ENCODE results near the gene KANK2.

The KANK2 gene

GRCh38 chr19:11172576-11172975 is 24.8 kb downstream of the KANK2 start:
- Histone ChIP-seq H3K4me3 (ENCODE audit: low read length) (no peak overlapping the region), H4K20me1 (ENCODE audit: insufficient read depth, low read length) (no peaks in the 10 kb centered on the region), H3K4me1 (ENCODE audit: low read length) (no peaks in the 10 kb centered on the region), H2AFZ (ENCODE audit: low read depth, low read length) (no peak overlapping the region), H3K4me2 (ENCODE audit: low read length) (no peak overlapping the region), H3K9me3 (ENCODE audit: insufficient read depth, low read length) (no peaks in the 10 kb centered on the region), H3K27me3 (ENCODE audit: low read depth, low read length) (no peaks in the 10 kb centered on the region), H3K79me2 (ENCODE audit: low read length) (no peaks in the 10 kb centered on the region), H3K9ac (ENCODE audit: low read length) (no peak overlapping the region), H3K36me3 (replicated peaks; ENCODE audit: low read depth, low read length) (peaks cover 4% of the 10 kb centered on the region), H3K27ac (ENCODE audit: low read length) (no peak overlapping the region)
- TF ChIP-seq CTCF (IDR thresholded peaks at IDR 0.05; ENCODE audit: low read depth, low read length) = no peak
- TF ChIP-seq EZH2phosphoT487 (IDR thresholded peaks at IDR 0.05; ENCODE audit: low read depth) = no peak

- H3K79me2 ChIP-seq (ENCODE audit: low read length) = no peaks in the 10 kb centered on the region
- H3K27ac ChIP-seq (ENCODE audit: low read length) = no peak overlapping the region
- no peak overlapping the region for H3K4me3 ChIP-seq (ENCODE audit: low read length)
- TF ChIP-seq CTCF (IDR thresholded peaks at IDR 0.05; ENCODE audit: low read depth, low read length) = no peak
- no peak for TF ChIP-seq EZH2phosphoT487 (IDR thresholded peaks at IDR 0.05; ENCODE audit: low read depth)
- no peaks in the 10 kb centered on the region for H4K20me1 ChIP-seq (ENCODE audit: insufficient read depth, low read length)
- no peaks in the 10 kb centered on the region for H3K9me3 ChIP-seq (ENCODE audit: insufficient read depth, low read length)
- no peak overlapping the region for H3K9ac ChIP-seq (ENCODE audit: low read length)
- H3K27me3 ChIP-seq (ENCODE audit: low read depth, low read length) = no peaks in the 10 kb centered on the region
- peaks cover 4% of the 10 kb centered on the region for H3K36me3 ChIP-seq (replicated peaks; ENCODE audit: low read depth, low read length)
- H3K4me1 ChIP-seq (ENCODE audit: low read length) = no peaks in the 10 kb centered on the region
- no peak overlapping the region for H2AFZ ChIP-seq (ENCODE audit: low read depth, low read length)
- H3K4me2 ChIP-seq (ENCODE audit: low read length) = no peak overlapping the region
These were observed 26.2 kb downstream of the KANK2 start for GRCh38 chr19:11171144-11171543.

- H3K79me2 ChIP-seq (ENCODE audit: low read length) = no peaks in the 10 kb centered on the region
- no peak overlapping the region for H3K4me2 ChIP-seq (ENCODE audit: low read length)
- H3K36me3 ChIP-seq (replicated peaks; ENCODE audit: low read depth, low read length) = peaks cover 4% of the 10 kb centered on the region
- no peaks in the 10 kb centered on the region for H3K4me1 ChIP-seq (ENCODE audit: low read length)
- no peak overlapping the region for H2AFZ ChIP-seq (ENCODE audit: low read depth, low read length)
- TF ChIP-seq CTCF (IDR thresholded peaks at IDR 0.05; ENCODE audit: low read depth, low read length) (no peak), EZH2phosphoT487 (IDR thresholded peaks at IDR 0.05; ENCODE audit: low read depth) (no peak)
- H3K9me3 ChIP-seq (ENCODE audit: insufficient read depth, low read length) = no peaks in the 10 kb centered on the region
- H4K20me1 ChIP-seq (ENCODE audit: insufficient read depth, low read length) = no peaks in the 10 kb centered on the region
- H3K27me3 ChIP-seq (ENCODE audit: low read depth, low read length) = no peaks in the 10 kb centered on the region
- no peak overlapping the region for H3K27ac ChIP-seq (ENCODE audit: low read length)
- H3K9ac ChIP-seq (ENCODE audit: low read length) = no peak overlapping the region
- no peak overlapping the region for H3K4me3 ChIP-seq (ENCODE audit: low read length)
These were observed 27.3 kb downstream of the KANK2 start for GRCh38 chr19:11169896-11170678.

- Histone ChIP-seq H3K4me2 (ENCODE audit: low read length) (no peak overlapping the region), H2AFZ (ENCODE audit: low read depth, low read length) (no peak overlapping the region), H3K27ac (ENCODE audit: low read length) (no peak overlapping the region), H3K9me3 (ENCODE audit: insufficient read depth, low read length) (no peaks in the 10 kb centered on the region), H3K4me1 (ENCODE audit: low read length) (no peaks in the 10 kb centered on the region), H3K27me3 (ENCODE audit: low read depth, low read length) (no peaks in the 10 kb centered on the region), H3K4me3 (ENCODE audit: low read length) (no peak overlapping the region), H4K20me1 (ENCODE audit: insufficient read depth, low read length) (no peaks in the 10 kb centered on the region), H3K79me2 (ENCODE audit: low read length) (no peaks in the 10 kb centered on the region), H3K36me3 (replicated peaks; ENCODE audit: low read depth, low read length) (no peaks in the 10 kb centered on the region), H3K9ac (ENCODE audit: low read length) (no peak overlapping the region)
- no peak for TF ChIP-seq CTCF (IDR thresholded peaks at IDR 0.05; ENCODE audit: low read depth, low read length)
- TF ChIP-seq EZH2phosphoT487 (IDR thresholded peaks at IDR 0.05; ENCODE audit: low read depth) = no peak
These were observed 28.8 kb downstream of the KANK2 start for GRCh38 chr19:11168568-11168967.

Data from OCI-LY3 (cell line).